Endothelial cell of umbilical vein (primary cell): Measurements from ENCODE around the gene ADGRD2. TPM values are rescaled to one million over a fixed set of nuclear protein-coding genes. Genes with fewer than 3 reads are reported as not detected.

Source experiments
- BruUV-seq: library from RNA; stranded (reverse); fragments of 400-500 nt; replicated peaks from 2 replicates; lab custom pipeline; 2021; lab: Mats Ljungman, UMichigan
- CTCF ChIA-PET: fragments of 300-600, 350-600 bp; sonication (Branson Sonifier 250); formaldehyde crosslinking; loops from one replicate; lab custom pipeline; 2021; ENCODE audit warnings: antibody characterized with exemption, inconsistent platforms; lab: Charles Lee
- POLR2A ChIA-PET: fragments of 300-600, 350-600 bp; sonication (Branson Sonifier 250); formaldehyde crosslinking; loops from one replicate; lab custom pipeline; 2021; ENCODE audit warnings: antibody characterized with exemption, inconsistent platforms; lab: Charles Lee
- DNase-seq: peaks from one replicate; pipeline ENCODE4 v3.0.0-alpha.2; 2011; ENCODE audit warnings: low read depth, low spot score
- FAIRE-seq: peaks from 2 replicates; lab custom pipeline; 2011; peaks lifted over from hg19 to GRCh38; lab: Jason Lieb, UNC
- H2AFZ ChIP-seq: 2 replicates; pipeline ENCODE4 v1.6.0; 2012; ENCODE audit warnings: low read depth, low read length, control low read depth, inconsistent platforms
- H3K27ac ChIP-seq: 2 replicates; pipeline ENCODE4 v1.5.1; 2011; ENCODE audit warnings: low read depth, mild to moderate bottlenecking, control low read depth, low read length, moderate library complexity; ENCODE audit not compliant: insufficient read depth
- H3K27me3 ChIP-seq, 2 experiments: 2 replicates each; pipeline versions ENCODE4 v1.6.0 to v1.6.1; 2011; ENCODE audit warnings: low read length in 2 of 2, mixed read lengths in 1 of 2; ENCODE audit not compliant: control insufficient read depth in 2 of 2, insufficient read depth in 2 of 2
- H3K36me3 ChIP-seq, 2 experiments: 2 replicates in 1 of 2; 3 replicates in 1 of 2; pipeline ENCODE4 v1.5.1; 2011; ENCODE audit warnings: low read length in 2 of 2, mild to moderate bottlenecking in 1 of 2, moderate library complexity in 1 of 2; ENCODE audit not compliant: control insufficient read depth in 2 of 2, insufficient read depth in 2 of 2; ENCODE audit errors: extremely low read depth in 1 of 2
- H3K4me1 ChIP-seq: 3 replicates; pipeline ENCODE4 v1.5.1; 2011; ENCODE audit warnings: mild to moderate bottlenecking, low read length; ENCODE audit not compliant: control insufficient read depth, insufficient read depth; ENCODE audit errors: extremely low read depth
- H3K4me2 ChIP-seq: 2 replicates; pipeline ENCODE4 v1.6.1; 2011; ENCODE audit warnings: low read length, control low read depth, mixed read lengths; ENCODE audit not compliant: insufficient read depth
- H3K4me3 ChIP-seq, 3 experiments: fragments of 200-600 bp in 1 of 3; sonication (generic), shearing (Covaris generic) in 1 of 3; replicated peaks in 1 of 3; 2 replicates each; pipeline ENCODE4 v1.5.1; 2011 to 2016; ENCODE audit warnings: control low read depth in 3 of 3, low read length in 3 of 3, mild to moderate bottlenecking in 2 of 3, inconsistent platforms in 1 of 3, low read depth in 1 of 3, moderate library complexity in 1 of 3; ENCODE audit not compliant: insufficient read depth in 1 of 3
- H3K79me2 ChIP-seq: 2 replicates; pipeline ENCODE4 v1.6.0; 2012; ENCODE audit warnings: low read length, inconsistent platforms; ENCODE audit not compliant: control insufficient read depth, insufficient read depth
- H3K9ac ChIP-seq: replicated peaks from 2 replicates; pipeline ENCODE3; 2011; ENCODE audit warnings: low read length, control low read depth; ENCODE audit not compliant: insufficient read depth; ENCODE audit errors: extremely low read depth
- H3K9me1 ChIP-seq: replicated peaks from 3 replicates; pipeline ENCODE4 v1.6.0; 2011; ENCODE audit warnings: mild to moderate bottlenecking, low read length; ENCODE audit not compliant: control insufficient read depth, insufficient read depth; ENCODE audit errors: extremely low read depth
- H3K9me3 ChIP-seq: replicated peaks from 2 replicates; pipeline ENCODE4 v1.5.1; 2012; ENCODE audit warnings: low read length, inconsistent platforms; ENCODE audit not compliant: control insufficient read depth, insufficient read depth
- H4K20me1 ChIP-seq: replicated peaks from 2 replicates; pipeline ENCODE3; 2011; ENCODE audit warnings: mild to moderate bottlenecking, low read length; ENCODE audit not compliant: control insufficient read depth, insufficient read depth; ENCODE audit errors: extremely low read depth
- EZH2 ChIP-seq: IDR thresholded peaks from 2 replicates; pipeline ENCODE4 v1.6.1; 2012; ENCODE audit warnings: borderline replicate concordance, low read depth, mild to moderate bottlenecking, moderate library complexity, low read length, inconsistent platforms; ENCODE audit not compliant: severe bottlenecking
- FOS ChIP-seq: IDR thresholded peaks from 2 replicates; pipeline ENCODE4 v1.6.1; 2011; ENCODE audit warnings: mild to moderate bottlenecking, low read length, moderate library complexity, borderline replicate concordance; ENCODE audit not compliant: insufficient read depth
- GATA2 ChIP-seq: IDR thresholded peaks from 2 replicates; pipeline ENCODE4 v1.7.0; 2011; ENCODE audit warnings: low read depth, mild to moderate bottlenecking, moderate library complexity, mixed read lengths, low read length; ENCODE audit not compliant: insufficient read length, insufficient read depth
- JUN ChIP-seq: IDR thresholded peaks from 2 replicates; pipeline ENCODE4 v1.6.1; 2011; ENCODE audit warnings: borderline replicate concordance, low read depth; ENCODE audit not compliant: insufficient read length, insufficient read depth
- MYC ChIP-seq: IDR thresholded peaks from one replicate; pipeline ENCODE4 v1.6.1; 2011; ENCODE audit warnings: mild to moderate bottlenecking, low read depth, low read length
- POLR2A ChIP-seq: IDR thresholded peaks from 2 replicates; pipeline ENCODE4 v1.6.1; 2012; ENCODE audit warnings: low read depth, mild to moderate bottlenecking, control low read depth, low read length
- POLR2AphosphoS5 ChIP-seq: IDR thresholded peaks from 2 replicates; pipeline ENCODE4 v1.6.1; 2012; ENCODE audit warnings: low read depth, mild to moderate bottlenecking, control low read depth, low read length, moderate library complexity; ENCODE audit not compliant: insufficient read depth
- dilution Hi-C: fragments of 300-500 bp; cut with MboI; formaldehyde crosslinking; loops from one replicate; pipeline ENCODE4 v1.15.0; 2019; ENCODE audit warnings: low sequenced_read_pairs; ENCODE audit not compliant: extremely low pct_ligation_motif_present
- intact Hi-C: fragments of 100-400 bp; cut with micrococcal nuclease; formaldehyde crosslinking; loops from one replicate; pipeline ENCODE4 v1.10.0; 2022
- polyA plus RNA-seq, 4 experiments: library from polyadenylated mRNA; depleted of rRNA in 3 of 4; stranded (reverse) in 3 of 4; unstranded in 1 of 4; fragments of >200 nt; gene quantifications; 2 replicates each; pipeline versions ENCODE4 v1.2.1 to v1.2.3, GENCODE V29; 2011 to 2012; ENCODE audit warnings: missing spikeins in 1 of 4
- total RNA-seq: library from RNA; stranded (reverse); gene quantifications from 2 replicates; pipeline ENCODE4 v1.2.3, GENCODE V29; 2021
- TF ChIP-seq, protein P1 (sequence below): IDR thresholded peaks from 2 replicates; pipeline ENCODE4 v1.6.1; 2011; ENCODE audit not compliant: insufficient read depth, insufficient read length
- TF ChIP-seq, protein P2 (sequence below), 2 donors: IDR thresholded peaks; 1 replicate in 1 of 2; 2 replicates in 1 of 2; pipeline ENCODE4 v1.5.1; 2011; ENCODE audit warnings: low read length in 2 of 2, mild to moderate bottlenecking in 2 of 2, moderate library complexity in 2 of 2, control low read depth in 1 of 2, inconsistent platforms in 1 of 2, low read depth in 1 of 2; ENCODE audit not compliant: insufficient read depth in 1 of 2; ENCODE audit errors: extremely low read depth in 1 of 2

The ADGRD2 gene
- total and polyA plus RNA-seq, 2 donors (not counting 3 experiments of a cell fraction or from before 2014, with no cell fraction given): not detected

DNA sequence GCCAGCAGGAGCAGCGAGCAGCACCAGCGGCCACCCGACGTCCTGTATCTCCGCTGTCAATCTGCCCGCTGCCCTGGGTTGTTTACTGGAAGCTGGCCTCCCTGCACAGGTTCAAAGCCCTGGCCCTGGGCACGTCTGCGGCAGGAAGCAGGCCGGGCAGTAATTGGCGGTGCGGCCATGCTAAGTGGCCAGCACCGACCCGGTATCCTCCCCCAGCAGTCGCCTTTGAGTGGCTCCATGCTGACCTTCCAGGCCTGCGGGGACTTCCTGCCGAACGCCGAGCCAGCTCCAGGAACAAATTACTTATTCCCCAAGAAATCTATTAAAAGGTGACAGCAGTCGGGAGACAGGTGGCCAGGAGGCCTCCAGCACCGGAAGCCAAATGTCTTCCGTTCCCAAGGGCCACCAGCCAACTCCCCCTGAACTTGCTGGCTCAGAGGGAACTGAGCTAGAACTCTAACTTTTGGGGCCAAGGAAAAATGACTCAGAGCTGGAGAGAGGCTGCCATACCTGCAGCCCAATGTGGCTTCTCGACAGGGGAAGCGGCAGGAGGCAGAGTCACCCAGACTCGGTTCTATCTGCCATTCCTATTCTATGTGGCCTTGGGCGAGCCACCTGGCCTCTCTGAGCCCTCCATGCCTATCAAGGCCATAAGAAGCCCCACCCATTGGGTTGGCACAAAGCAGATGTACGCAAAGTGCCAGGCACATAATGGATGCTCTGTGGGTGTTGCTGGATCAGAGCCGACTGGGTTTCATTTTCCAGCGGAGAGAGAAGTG, 21.3 kb upstream of the ADGRD2 start:
- Histone ChIP-seq H3K4me2 (no peak overlapping the region), H3K36me3 (no peaks in the 10 kb centered on the region), H3K9ac (no peak overlapping the region), H3K9me3 (no peaks in the 10 kb centered on the region), H3K4me3 (no peak overlapping the region), H2AFZ (no peak overlapping the region), H3K4me1 (no peaks in the 10 kb centered on the region), H3K27ac (no peak overlapping the region), H3K9me1 (no peaks in the 10 kb centered on the region), H4K20me1 (no peaks in the 10 kb centered on the region), H3K79me2 (no peaks in the 10 kb centered on the region), H3K27me3 (peaks cover 3 to 14% of the 10 kb centered on the region in 2 experiments)
- TF ChIP-seq, protein P1, sequence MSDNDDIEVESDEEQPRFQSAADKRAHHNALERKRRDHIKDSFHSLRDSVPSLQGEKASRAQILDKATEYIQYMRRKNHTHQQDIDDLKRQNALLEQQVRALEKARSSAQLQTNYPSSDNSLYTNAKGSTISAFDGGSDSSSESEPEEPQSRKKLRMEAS: no peak
- no peak for TF ChIP-seq MYC
- TF ChIP-seq, protein P2, sequence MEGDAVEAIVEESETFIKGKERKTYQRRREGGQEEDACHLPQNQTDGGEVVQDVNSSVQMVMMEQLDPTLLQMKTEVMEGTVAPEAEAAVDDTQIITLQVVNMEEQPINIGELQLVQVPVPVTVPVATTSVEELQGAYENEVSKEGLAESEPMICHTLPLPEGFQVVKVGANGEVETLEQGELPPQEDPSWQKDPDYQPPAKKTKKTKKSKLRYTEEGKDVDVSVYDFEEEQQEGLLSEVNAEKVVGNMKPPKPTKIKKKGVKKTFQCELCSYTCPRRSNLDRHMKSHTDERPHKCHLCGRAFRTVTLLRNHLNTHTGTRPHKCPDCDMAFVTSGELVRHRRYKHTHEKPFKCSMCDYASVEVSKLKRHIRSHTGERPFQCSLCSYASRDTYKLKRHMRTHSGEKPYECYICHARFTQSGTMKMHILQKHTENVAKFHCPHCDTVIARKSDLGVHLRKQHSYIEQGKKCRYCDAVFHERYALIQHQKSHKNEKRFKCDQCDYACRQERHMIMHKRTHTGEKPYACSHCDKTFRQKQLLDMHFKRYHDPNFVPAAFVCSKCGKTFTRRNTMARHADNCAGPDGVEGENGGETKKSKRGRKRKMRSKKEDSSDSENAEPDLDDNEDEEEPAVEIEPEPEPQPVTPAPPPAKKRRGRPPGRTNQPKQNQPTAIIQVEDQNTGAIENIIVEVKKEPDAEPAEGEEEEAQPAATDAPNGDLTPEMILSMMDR (IDR thresholded peaks at IDR 0.05; ENCODE audit: extremely low read depth in 1 of 2, insufficient read depth in 1 of 2, low read depth in 1 of 2, low read length in 2 of 2): no peak
- no peak for TF ChIP-seq EZH2
- no peak for TF ChIP-seq FOS
- no peak for TF ChIP-seq GATA2
- no peak for TF ChIP-seq POLR2AphosphoS5
- no peak for TF ChIP-seq POLR2A
- no peak for TF ChIP-seq JUN
- no TSS peak for BruUV-seq
- intact Hi-C loops: no loop called here
- DNase-seq: no peak
- dilution Hi-C loops: no loop called here
- no peak for FAIRE-seq
- CTCF ChIA-PET: no interaction called here
- POLR2A ChIA-PET: no interaction called here
